ENCODE data around the gene SLC37A1.

SLC37A1 gene

DNA sequence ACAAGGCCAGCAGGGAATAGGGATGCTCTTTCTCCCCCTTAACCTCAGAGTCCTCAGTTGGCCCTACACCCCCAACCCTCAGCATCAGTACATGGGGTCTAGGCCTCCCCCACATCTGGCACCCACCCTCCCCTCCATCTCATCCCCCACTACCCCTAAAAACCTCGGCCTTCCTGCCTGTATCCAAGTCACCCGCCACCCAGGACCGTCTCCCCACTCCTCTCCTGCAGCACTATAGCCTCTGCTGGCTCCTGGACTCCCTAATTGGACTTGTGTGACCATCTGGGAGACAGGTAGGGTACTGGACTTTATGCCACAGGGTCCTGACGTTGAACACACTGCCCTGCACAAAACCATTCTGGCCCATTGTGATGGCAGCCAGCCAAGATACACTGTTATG is 23.7 kb upstream of the SLC37A1 start:
- no peak overlapping the region for H3K4me3 ChIP-seq (ENCODE audit: insufficient read depth, low read length, poor library complexity, severe bottlenecking)
- no peak for TF ChIP-seq EZH2phosphoT487 (conservative IDR thresholded peaks at IDR 0.05; ENCODE audit: low read length)
- TF ChIP-seq, protein P1, sequence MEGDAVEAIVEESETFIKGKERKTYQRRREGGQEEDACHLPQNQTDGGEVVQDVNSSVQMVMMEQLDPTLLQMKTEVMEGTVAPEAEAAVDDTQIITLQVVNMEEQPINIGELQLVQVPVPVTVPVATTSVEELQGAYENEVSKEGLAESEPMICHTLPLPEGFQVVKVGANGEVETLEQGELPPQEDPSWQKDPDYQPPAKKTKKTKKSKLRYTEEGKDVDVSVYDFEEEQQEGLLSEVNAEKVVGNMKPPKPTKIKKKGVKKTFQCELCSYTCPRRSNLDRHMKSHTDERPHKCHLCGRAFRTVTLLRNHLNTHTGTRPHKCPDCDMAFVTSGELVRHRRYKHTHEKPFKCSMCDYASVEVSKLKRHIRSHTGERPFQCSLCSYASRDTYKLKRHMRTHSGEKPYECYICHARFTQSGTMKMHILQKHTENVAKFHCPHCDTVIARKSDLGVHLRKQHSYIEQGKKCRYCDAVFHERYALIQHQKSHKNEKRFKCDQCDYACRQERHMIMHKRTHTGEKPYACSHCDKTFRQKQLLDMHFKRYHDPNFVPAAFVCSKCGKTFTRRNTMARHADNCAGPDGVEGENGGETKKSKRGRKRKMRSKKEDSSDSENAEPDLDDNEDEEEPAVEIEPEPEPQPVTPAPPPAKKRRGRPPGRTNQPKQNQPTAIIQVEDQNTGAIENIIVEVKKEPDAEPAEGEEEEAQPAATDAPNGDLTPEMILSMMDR (IDR thresholded peaks at IDR 0.05; ENCODE audit: insufficient read depth, low read length, poor library complexity, severe bottlenecking) = no peak
- H3K4me2 ChIP-seq (ENCODE audit: low read depth, low read length, poor library complexity, severe bottlenecking) = no peak overlapping the region
- no peaks in the 10 kb centered on the region for H3F3A ChIP-seq (ENCODE audit: insufficient read depth)
- H3K27me3 ChIP-seq (ENCODE audit: low read length) = no peaks in the 10 kb centered on the region
- H3K79me2 ChIP-seq (ENCODE audit: insufficient read depth, low read length) = no peaks in the 10 kb centered on the region
- no peak overlapping the region for H3K9ac ChIP-seq (ENCODE audit: low read length)
- H4K20me1 ChIP-seq (ENCODE audit: low read depth, low read length) = no peaks in the 10 kb centered on the region
- H2AFZ ChIP-seq (ENCODE audit: low read depth, low read length, severe bottlenecking) = no peak overlapping the region
- H3K9me2 ChIP-seq (replicated peaks; ENCODE audit: insufficient read depth, low read length) = no peaks in the 10 kb centered on the region
- no peaks in the 10 kb centered on the region for H3K9me3 ChIP-seq (ENCODE audit: insufficient read depth, low read length)
- H3K27ac ChIP-seq (ENCODE audit: low read depth, low read length) = no peak overlapping the region
- no peaks in the 10 kb centered on the region for H3K36me3 ChIP-seq (ENCODE audit: low read length)

DNA sequence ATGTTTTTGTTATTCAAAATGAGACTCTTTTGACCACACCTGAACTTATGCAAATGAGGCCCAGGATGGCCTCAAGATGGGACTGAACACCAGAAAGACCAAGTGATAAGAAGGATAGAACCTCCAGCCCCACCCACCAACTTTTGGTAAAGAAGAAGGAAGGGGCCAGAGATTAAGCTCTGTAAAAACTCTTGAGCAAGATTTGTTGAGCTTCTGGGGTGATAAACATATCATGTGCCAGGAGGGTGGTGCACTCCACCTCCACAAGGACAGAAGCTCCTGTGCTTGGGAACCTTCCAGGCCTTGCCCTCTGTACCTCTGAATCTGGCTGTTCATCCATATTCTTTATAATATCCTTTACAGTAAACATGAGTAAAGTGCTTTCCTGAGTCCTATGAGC is 22.9 kb upstream of the SLC37A1 start:
- Histone ChIP-seq H3K27ac (ENCODE audit: low read depth, low read length) (no peak overlapping the region), H3F3A (ENCODE audit: insufficient read depth) (no peaks in the 10 kb centered on the region), H3K27me3 (ENCODE audit: low read length) (no peaks in the 10 kb centered on the region), H3K79me2 (ENCODE audit: insufficient read depth, low read length) (no peaks in the 10 kb centered on the region), H3K36me3 (ENCODE audit: low read length) (no peaks in the 10 kb centered on the region), H2AFZ (ENCODE audit: low read depth, low read length, severe bottlenecking) (no peak overlapping the region), H3K4me3 (ENCODE audit: insufficient read depth, low read length, poor library complexity, severe bottlenecking) (no peak overlapping the region), H3K9me3 (ENCODE audit: insufficient read depth, low read length) (no peaks in the 10 kb centered on the region), H3K9me2 (replicated peaks; ENCODE audit: insufficient read depth, low read length) (no peaks in the 10 kb centered on the region), H3K4me2 (ENCODE audit: low read depth, low read length, poor library complexity, severe bottlenecking) (no peak overlapping the region), H3K9ac (ENCODE audit: low read length) (no peak overlapping the region), H4K20me1 (ENCODE audit: low read depth, low read length) (no peaks in the 10 kb centered on the region)
- no peak for TF ChIP-seq EZH2phosphoT487 (conservative IDR thresholded peaks at IDR 0.05; ENCODE audit: low read length)
- TF ChIP-seq, protein P1 (IDR thresholded peaks at IDR 0.05; ENCODE audit: insufficient read depth, low read length, poor library complexity, severe bottlenecking) = no peak

DNA sequence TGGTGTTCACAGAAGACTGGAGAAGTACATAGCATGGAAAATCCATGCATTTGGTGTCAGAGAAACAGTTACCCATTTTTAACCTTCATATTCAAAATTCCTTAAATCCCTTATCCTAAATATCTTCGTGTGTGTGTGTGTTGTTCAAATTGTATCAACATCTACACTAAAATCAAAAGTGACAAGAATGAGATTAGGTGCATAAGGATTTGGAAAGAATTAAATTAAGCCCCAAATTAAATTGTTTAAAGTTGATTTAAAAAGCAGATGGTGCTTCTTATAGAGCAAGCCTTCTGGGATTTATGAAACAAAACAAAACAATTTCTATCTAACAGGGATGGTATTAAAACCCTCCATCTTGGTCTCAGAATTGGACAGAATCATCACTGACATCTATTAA is 22.3 kb upstream of the SLC37A1 start:
- H3K36me3 ChIP-seq (ENCODE audit: low read length) = no peaks in the 10 kb centered on the region
- H3K79me2 ChIP-seq (ENCODE audit: insufficient read depth, low read length) = no peaks in the 10 kb centered on the region
- no peaks in the 10 kb centered on the region for H3K9me3 ChIP-seq (ENCODE audit: insufficient read depth, low read length)
- H3K9ac ChIP-seq (ENCODE audit: low read length) = no peak overlapping the region
- H3K9me2 ChIP-seq (replicated peaks; ENCODE audit: insufficient read depth, low read length) = no peaks in the 10 kb centered on the region
- H3K4me3 ChIP-seq (ENCODE audit: insufficient read depth, low read length, poor library complexity, severe bottlenecking) = no peak overlapping the region
- H4K20me1 ChIP-seq (ENCODE audit: low read depth, low read length) = no peaks in the 10 kb centered on the region
- H3K4me2 ChIP-seq (ENCODE audit: low read depth, low read length, poor library complexity, severe bottlenecking) = no peak overlapping the region
- H2AFZ ChIP-seq (ENCODE audit: low read depth, low read length, severe bottlenecking) = no peak overlapping the region
- H3F3A ChIP-seq (ENCODE audit: insufficient read depth) = no peaks in the 10 kb centered on the region
- H3K27me3 ChIP-seq (ENCODE audit: low read length) = no peaks in the 10 kb centered on the region
- TF ChIP-seq EZH2phosphoT487 (conservative IDR thresholded peaks at IDR 0.05; ENCODE audit: low read length) = no peak
- no peak overlapping the region for H3K27ac ChIP-seq (ENCODE audit: low read depth, low read length)

DNA sequence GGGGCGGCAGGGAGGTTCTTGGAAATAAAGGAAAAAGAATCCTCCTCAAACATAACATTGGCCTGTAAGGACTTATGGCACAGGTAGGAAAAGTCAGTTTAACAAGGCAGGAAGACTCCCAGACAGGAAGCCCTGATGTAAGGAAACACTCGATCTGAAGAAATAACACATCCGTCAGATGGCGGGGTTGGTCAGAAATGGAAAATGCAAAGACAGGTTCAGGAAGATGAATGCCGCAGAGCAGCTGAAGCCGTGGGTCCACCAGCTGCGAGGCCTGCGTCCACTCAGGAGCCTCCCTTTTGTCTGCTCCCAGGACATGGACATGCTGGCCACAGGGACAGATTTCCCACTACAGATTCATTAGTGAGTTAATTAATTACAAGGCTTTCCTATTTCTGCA is 21.5 kb upstream of the SLC37A1 start:
- TF ChIP-seq, protein P1 (IDR thresholded peaks at IDR 0.05; ENCODE audit: insufficient read depth, low read length, poor library complexity, severe bottlenecking) = no peak
- no peak for TF ChIP-seq EZH2phosphoT487 (conservative IDR thresholded peaks at IDR 0.05; ENCODE audit: low read length)
- Histone ChIP-seq H3K9ac (ENCODE audit: low read length) (no peak overlapping the region), H3K27me3 (ENCODE audit: low read length) (no peaks in the 10 kb centered on the region), H3K36me3 (ENCODE audit: low read length) (no peaks in the 10 kb centered on the region), H3K9me3 (ENCODE audit: insufficient read depth, low read length) (no peaks in the 10 kb centered on the region), H2AFZ (ENCODE audit: low read depth, low read length, severe bottlenecking) (no peak overlapping the region), H3F3A (ENCODE audit: insufficient read depth) (no peaks in the 10 kb centered on the region), H4K20me1 (ENCODE audit: low read depth, low read length) (no peaks in the 10 kb centered on the region), H3K4me3 (ENCODE audit: insufficient read depth, low read length, poor library complexity, severe bottlenecking) (no peak overlapping the region), H3K9me2 (replicated peaks; ENCODE audit: insufficient read depth, low read length) (no peaks in the 10 kb centered on the region), H3K27ac (ENCODE audit: low read depth, low read length) (no peak overlapping the region), H3K79me2 (ENCODE audit: insufficient read depth, low read length) (no peaks in the 10 kb centered on the region), H3K4me2 (ENCODE audit: low read depth, low read length, poor library complexity, severe bottlenecking) (no peak overlapping the region)
